Activated CD8-positive, alpha-beta memory T cell treated with anti-CD3 and anti-CD28 coated beads for 24 hours (primary cell): ENCODE results near the gene CD300LG.
"Not testable (repeated sequence)": the region's sequence is repeated elsewhere in the genome, so short reads cannot be mapped to it uniquely, and the experiment has no call there.

Experiments
- DNase-seq: peaks from one replicate; pipeline ENCODE4 v3.0.0-alpha.2; 2020

The CD300LG gene

DNA sequence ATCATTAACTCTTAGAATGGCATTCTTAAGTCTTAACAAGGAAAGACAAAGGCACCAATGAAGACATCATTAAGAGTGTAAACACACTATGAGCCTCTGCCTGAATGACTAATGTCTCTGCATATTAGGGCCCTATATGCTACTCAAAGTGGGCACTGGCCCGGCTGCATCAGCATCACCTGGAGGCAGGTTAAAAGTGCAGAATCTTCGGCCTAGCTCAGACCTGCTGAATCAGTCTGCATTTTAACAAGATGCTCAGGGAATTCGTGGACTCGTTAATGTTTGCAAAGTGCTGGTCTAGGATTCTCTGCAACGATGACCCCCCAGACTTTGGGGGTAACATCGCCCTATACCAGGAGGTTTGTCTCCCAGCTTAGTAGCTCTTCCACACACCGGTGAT lies 20.8 kb upstream of the CD300LG start:
- no peak for DNase-seq

DNA sequence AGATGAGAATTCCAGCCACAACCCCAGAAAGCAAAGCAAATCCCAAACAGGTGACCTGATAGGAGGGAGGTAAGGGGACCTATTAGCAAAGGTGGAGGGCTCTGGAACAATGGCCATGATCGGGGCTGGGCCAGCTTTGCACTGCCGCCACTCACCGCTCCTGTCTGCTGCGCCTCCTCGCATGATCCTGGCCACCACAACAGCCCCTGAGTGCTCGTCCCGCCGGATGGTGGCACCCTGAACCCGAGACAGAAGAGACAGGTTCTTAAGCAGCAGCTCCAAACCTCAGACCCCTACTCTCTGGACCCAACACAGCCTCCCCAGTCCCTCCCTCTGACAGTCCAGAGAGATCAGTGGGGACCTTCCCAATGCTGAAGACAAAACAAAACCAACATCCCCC lies 19.4 kb upstream of the CD300LG start:
- DNase-seq = no peak

DNA sequence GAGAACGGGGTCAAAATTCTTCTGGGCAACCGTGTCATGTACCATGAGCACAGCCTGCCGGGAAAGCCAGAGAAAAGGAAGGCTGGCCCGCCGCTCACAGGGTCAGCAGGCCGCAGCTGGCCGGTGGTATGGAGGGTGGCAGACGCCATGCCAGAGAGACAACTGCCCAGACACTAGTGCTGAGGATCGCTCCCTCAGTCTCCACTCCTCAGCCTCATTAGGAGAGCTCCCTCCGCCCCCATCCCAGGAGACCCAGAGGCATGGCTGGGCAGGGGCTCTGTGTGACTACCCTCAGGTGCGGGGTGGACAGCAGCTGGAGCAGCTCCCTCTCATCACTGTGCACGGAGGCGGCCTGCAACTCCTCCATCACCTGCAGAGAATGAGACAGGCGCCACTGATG lies 17.2 kb upstream of the CD300LG start:
- DNase-seq = no peak

DNA sequence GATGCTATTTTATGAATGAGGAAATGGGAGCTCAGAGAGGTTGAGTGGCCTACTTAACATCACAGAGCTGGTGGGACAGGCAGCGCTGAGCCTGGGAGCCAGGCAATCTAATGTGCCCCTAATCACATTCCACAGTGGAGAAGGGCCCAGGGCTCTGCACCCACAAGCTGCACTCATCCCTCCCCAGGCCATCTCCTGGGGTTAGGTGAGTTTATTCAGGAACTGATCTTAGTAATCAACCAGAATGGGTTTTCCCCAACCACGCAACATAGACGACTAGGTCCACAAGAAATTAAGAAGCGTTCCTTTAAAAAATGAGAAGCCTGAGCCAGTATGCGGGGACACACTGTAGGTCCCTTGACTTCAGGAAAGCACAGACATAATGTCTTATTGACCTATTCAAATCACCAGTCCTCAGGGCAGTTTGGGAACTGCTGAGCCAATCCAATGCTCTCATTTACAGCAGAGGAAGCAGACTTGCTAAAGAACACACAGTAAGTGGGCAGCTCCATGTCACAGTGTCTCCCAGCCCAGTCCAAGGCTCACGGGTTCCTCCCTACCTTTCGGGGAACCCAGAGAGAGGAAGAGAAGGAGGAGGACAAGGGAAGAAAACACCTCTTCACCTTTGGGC lies 16.4 kb upstream of the CD300LG start:
- DNase-seq = no peak

GRCh38 chr17:43831633-43832032 lies 15.3 kb upstream of the CD300LG start:
- DNase-seq = no peak

DNA sequence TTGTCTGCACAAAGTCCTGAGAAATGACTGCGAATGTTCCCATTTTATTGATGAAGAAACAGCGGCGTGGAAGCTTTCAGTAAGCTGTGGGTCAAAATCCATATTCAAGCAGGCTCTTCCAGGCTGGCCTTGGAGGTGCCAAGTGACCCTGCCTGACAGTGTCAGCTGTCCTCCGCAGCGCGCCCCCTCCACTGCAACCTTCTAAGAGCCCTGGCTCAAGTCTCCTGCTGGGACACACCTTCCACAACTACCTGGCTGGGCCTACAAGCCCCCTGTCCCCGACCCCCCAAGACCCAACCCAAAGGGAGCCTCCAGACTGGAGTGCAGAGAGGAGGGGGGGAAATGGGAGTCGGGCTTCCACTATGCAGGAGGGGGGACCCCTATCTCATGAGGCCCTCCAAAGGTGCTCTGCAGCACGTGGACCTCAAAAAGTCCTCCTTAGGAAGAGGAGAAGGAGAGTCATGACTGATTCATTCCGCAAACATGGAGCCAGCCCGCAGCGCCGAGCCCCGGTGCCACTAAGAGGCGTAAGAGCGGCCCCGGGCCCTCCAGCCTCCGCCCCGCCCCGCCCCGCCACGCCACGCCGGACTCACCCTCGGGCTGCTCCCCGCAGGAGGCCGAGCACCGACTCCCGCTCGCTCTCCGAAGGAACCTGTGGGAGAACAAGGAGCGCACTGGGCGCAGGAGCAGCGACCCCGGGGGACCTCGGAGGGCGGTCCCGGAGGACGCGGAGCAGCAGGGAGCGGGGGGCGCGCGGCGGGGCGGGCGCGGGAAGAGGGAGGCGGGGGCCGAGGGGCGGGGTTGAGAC lies 14.6 kb upstream of the CD300LG start:
- DNase-seq = peak; percentile 64

DNA sequence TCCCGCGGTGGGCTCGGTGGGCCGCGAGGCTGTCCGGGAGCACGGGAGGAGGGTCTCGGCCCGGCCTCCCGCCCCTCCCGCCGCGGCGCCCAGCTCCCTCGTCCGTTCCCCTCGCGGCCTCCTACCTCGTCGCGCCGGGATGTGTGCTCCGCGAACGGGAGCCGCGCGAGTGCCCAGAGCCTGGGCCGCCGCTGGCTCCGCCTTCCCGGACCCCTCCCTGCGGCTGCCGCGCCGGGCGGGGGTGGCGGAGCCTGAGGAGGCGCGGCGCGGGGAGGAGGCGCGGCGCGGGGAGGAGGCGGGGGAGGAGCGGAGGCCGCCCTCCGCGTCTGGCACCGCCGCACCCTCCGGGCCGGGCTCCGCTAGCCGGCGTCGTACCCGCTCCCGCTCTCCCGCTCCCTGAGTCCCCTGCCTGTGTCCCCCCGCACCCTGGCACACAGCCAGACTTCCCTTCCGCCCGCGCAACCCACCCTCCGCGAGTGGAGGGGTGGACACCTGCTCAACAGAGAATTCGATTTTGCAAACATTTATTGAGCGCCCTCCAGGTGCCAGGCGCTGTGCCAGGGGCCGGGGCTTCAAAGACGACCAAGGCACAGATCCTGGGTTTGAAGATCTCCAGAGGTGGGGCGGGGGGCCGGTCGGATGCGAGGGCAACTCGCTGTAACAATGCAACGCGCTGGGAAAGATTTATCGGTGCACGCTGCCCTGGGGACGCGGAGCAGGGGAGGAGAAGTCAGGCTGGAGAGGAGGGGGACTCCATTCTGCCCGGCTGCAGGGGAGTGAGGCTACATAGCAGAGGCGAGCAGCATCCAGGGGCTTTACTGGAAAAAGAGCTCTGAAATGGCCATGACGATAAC lies 13.8 kb upstream of the CD300LG start, which contains the start of gene MPP3:
Gene MPP3 (minus strand): TSS at position 171 of the 854 bp plus-strand sequence. CDS start 1,240 bp downstream, outside the sequence.
- peak; percentile 66 for DNase-seq

DNA sequence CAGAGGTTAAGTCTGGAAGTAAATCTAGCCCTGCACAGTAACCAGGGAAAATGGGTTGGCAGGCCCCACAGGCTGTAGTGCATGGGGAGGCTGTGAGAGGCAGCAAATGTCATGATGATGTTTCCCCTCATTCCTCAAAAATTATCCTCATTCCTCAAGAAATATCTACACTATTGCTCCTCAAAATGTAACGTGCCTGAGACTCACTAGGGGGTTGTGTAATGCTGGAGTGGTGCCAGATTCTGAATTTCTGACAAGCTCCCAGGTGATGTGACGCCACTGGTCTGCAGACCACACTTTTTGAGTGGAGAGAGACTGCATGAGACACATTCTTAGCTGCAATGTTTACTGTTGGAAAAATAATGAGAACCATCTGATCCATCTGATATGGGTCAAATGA lies 12.9 kb upstream of the CD300LG start:
- no peak for DNase-seq

- no peak for DNase-seq
Measured at GRCh38 chr17:43839670-43840108, 7.3 kb upstream of the CD300LG start.

GRCh38 chr17:43840814-43841213 lies 6.2 kb upstream of the CD300LG start:
- DNase-seq = no peak

DNA sequence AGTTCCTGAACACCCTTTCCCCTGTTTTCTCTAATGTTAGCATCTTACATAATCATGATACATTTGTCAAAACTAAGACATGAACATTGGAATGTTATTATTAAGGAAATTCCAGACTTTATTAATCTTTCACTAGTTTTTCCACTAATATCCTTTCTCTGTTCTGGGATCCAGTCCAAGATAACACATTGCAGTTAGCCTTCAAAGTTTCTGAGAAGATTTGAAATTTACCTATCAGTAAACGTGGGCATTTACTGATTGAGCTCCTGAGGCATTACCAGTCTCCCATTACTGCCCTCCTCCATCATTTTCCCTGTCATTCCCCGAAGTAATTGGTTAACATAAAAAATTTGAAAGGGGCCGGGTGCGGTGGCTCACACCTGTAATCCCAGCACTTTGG lies 5.7 kb upstream of the CD300LG start:
- no peak for DNase-seq

- not testable (repeated sequence) for DNase-seq
Measured at GRCh38 chr17:43842091-43842974, 4.6 kb upstream of the CD300LG start.

GRCh38 chr17:43842975-43843325 lies 4.0 kb upstream of the CD300LG start:
- DNase-seq = no peak

GRCh38 chr17:43844241-43844640 lies 2.7 kb upstream of the CD300LG start:
- no peak for DNase-seq

DNA sequence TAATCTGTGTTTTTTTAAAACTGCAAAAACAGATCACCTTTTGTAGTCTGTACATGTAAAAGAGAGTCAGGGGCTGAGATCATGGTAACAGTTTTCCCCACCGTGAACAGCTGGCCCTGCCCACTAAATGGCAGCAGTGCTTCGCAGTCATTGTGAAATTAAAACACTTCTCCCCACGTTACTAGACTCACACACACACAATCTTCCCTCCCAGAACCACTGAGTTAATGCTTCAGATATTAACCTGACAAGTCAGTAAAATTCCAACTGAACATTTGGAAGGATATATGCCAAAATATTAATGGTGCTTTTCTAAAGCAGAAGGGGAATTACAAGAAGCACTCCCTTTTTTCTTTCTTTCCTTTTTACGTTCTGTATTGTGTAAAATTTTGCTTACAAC lies 1.2 kb upstream of the CD300LG start:
- DNase-seq = no peak

DNA sequence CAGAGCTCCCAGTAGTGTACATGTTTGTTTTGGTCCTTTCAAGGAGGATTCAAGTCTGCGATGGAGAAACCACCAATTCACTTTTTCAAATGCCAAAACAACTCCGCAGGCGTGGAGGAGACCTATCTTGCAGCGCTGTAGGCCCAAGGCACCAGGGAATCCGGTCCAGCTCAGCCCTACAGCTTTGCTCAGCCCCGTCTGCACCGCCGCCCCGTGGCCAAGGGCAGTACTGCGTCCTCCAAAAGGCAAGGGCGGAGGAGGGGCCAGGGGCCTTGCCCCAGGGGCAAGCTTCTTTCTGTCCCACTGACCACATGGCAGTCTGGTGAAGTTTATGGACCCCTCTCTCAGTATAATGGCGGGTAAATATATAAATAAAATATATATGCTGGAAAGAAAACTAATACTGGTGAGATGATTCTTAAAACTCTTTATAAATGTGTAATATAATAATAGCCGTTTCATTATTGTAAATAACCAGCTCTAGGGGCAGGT lies 709 bp upstream of the CD300LG start:
- peak; percentile 93 for DNase-seq

DNA sequence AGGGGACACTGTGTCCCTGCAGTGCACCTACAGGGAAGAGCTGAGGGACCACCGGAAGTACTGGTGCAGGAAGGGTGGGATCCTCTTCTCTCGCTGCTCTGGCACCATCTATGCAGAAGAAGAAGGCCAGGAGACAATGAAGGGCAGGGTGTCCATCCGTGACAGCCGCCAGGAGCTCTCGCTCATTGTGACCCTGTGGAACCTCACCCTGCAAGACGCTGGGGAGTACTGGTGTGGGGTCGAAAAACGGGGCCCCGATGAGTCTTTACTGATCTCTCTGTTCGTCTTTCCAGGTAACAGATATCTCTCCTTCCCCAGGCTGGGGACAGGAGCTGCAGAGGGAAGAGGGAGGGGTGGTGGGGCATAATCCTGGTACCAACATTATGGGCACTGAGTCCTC lies 1.6 kb downstream of the CD300LG start:
- DNase-seq = no peak

- DNase-seq = no peak
Measured at GRCh38 chr17:43849116-43849515, 2.1 kb downstream of the CD300LG start.

GRCh38 chr17:43852571-43852970 lies 5.6 kb downstream of the CD300LG start:
- no peak for DNase-seq

GRCh38 chr17:43853546-43853945 lies 6.6 kb downstream of the CD300LG start:
- DNase-seq = no peak

GRCh38 chr17:43854498-43854897 lies 7.5 kb downstream of the CD300LG start:
- no peak for DNase-seq

GRCh38 chr17:43855061-43855460 lies 8.1 kb downstream of the CD300LG start:
- DNase-seq = no peak
